ENCODE data around the gene CAMTA1.

- TF ChIP-seq CTCF (IDR thresholded peaks at IDR 0.05; ENCODE audit: insufficient read depth, low read depth, low read length) = no peak
- TF ChIP-seq EZH2 (IDR thresholded peaks at IDR 0.05; ENCODE audit: insufficient read depth, low read length) = no peak
Observed at GRCh38 chr1:6827079-6827478, 41.8 kb downstream of the CAMTA1 start.

Data from astrocyte (in vitro differentiated cells and primary cell).